HCT116 (cell line): Measurements from ENCODE around the gene FOXP2. TPM values are rescaled to one million over a fixed set of nuclear protein-coding genes. Genes with fewer than 3 reads are reported as not detected.

Source experiments
- ATAC-seq: fragments of 200-7000 bp; cut with Tn5 transposase; 2 replicates; pipeline ENCODE4 v1.9.1; 2020; ENCODE audit warnings: mild to moderate bottlenecking, moderate library complexity
- BruUV-seq: library from RNA; stranded (reverse); fragments of 400-500 nt; replicated peaks from 2 replicates; lab custom pipeline; 2021; lab: Mats Ljungman, UMichigan
- CTCF ChIA-PET: fragments of 300-600 bp; sonication (Branson Sonifier 250); formaldehyde crosslinking; loops from one replicate; lab custom pipeline; 2021; ENCODE audit warnings: antibody characterized with exemption; lab: Charles Lee
- POLR2A ChIA-PET: fragments of 300-600, 350-600 bp; sonication (Branson Sonifier 250); formaldehyde crosslinking; loops from one replicate; lab custom pipeline; 2021; ENCODE audit warnings: antibody characterized with exemption; lab: Charles Lee
- RAD21 ChIA-PET, 2 experiments: fragments of 300-600 bp; sonication (Branson Sonifier 250); formaldehyde crosslinking; loops; one replicate each; lab custom pipeline; 2023; ENCODE audit warnings: low total read pairs in 2 of 2; ENCODE audit not compliant: uncharacterized antibody in 2 of 2, unreplicated experiment in 2 of 2, low non-redundant PET in 1 of 2; lab: Charles Lee
- DNase-seq: peaks from one replicate; pipeline ENCODE4 v3.0.0-alpha.2; 2010; ENCODE audit warnings: low read depth, low spot score
- H2AFZ ChIP-seq: fragments of 200-600 bp; shearing (Covaris generic), sonication (generic); 2 replicates; pipeline ENCODE4 v1.6.1; 2017; ENCODE audit warnings: low read depth, mixed run types, mixed read lengths, antibody characterized with exemption, low read length; ENCODE audit not compliant: poor library complexity, severe bottlenecking
- H3K27ac ChIP-seq: 2 replicates; pipeline ENCODE4 v1.5.1; 2012; ENCODE audit warnings: low read depth, low read length
- H3K27me3 ChIP-seq: fragments of 200-600 bp; sonication (generic); 2 replicates; pipeline ENCODE4 v1.6.1; 2016; ENCODE audit warnings: mixed run types, low read length, mixed read lengths; ENCODE audit not compliant: insufficient read depth
- H3K36me3 ChIP-seq, 2 experiments: fragments of 200-500 bp in 1 of 2; fragments of 200-600 bp in 1 of 2; sonication (Bioruptor generic) in 1 of 2; sonication (generic) in 1 of 2; 2 replicates each; pipeline versions ENCODE4 v1.5.1 to v1.6.1; 2014 to 2016; ENCODE audit warnings: low read length in 2 of 2, inconsistent platforms in 1 of 2, mixed read lengths in 1 of 2, mixed run types in 1 of 2; ENCODE audit not compliant: insufficient read depth in 2 of 2, control insufficient read depth in 1 of 2
- H3K4me1 ChIP-seq, 2 experiments: fragments of 200-600 bp in 1 of 2; sonication (generic) in 1 of 2; 2 replicates each; pipeline versions ENCODE4 v1.5.1 to v1.6.1; 2012 to 2017; ENCODE audit warnings: low read length in 2 of 2, inconsistent platforms in 1 of 2, mild to moderate bottlenecking in 1 of 2, mixed read lengths in 1 of 2, mixed run types in 1 of 2, moderate library complexity in 1 of 2; ENCODE audit not compliant: insufficient read depth in 2 of 2, control insufficient read depth in 1 of 2
- H3K4me2 ChIP-seq: fragments of 200-600 bp; sonication (generic); 2 replicates; pipeline ENCODE4 v1.6.1; 2017; ENCODE audit warnings: mixed run types, low read length, mixed read lengths
- H3K4me3 ChIP-seq, 2 experiments: fragments of 200-600 bp in 1 of 2; sonication (generic) in 1 of 2; replicated peaks in 1 of 2; 2 replicates each; pipeline ENCODE4 v1.5.1; 2011 to 2016; ENCODE audit warnings: low read length in 2 of 2, control low read depth in 1 of 2, low read depth in 1 of 2, mild to moderate bottlenecking in 1 of 2, mixed read lengths in 1 of 2, mixed run types in 1 of 2
- H3K79me2 ChIP-seq: fragments of 200-600 bp; sonication (generic); 2 replicates; pipeline ENCODE4 v1.6.1; 2017; ENCODE audit warnings: mild to moderate bottlenecking, mixed run types, low read length, moderate library complexity, mixed read lengths; ENCODE audit not compliant: insufficient read depth
- H3K9ac ChIP-seq: fragments of 200-600 bp; sonication (generic); 2 replicates; pipeline ENCODE4 v1.6.1; 2016; ENCODE audit warnings: low read length, mixed read lengths
- H3K9me2 ChIP-seq: fragments of 200-600 bp; sonication (generic), shearing (Covaris generic); 2 replicates; pipeline ENCODE4 v1.6.1; 2017; ENCODE audit warnings: mixed run types, mild to moderate bottlenecking, moderate library complexity; ENCODE audit not compliant: insufficient read depth
- H3K9me3 ChIP-seq, 2 experiments: fragments of 200-500 bp in 1 of 2; fragments of 200-600 bp in 1 of 2; sonication (Bioruptor generic) in 1 of 2; sonication (generic) in 1 of 2; 2 replicates each; pipeline ENCODE4 v1.6.1; 2014 to 2017; ENCODE audit warnings: low read length in 2 of 2, mixed read lengths in 2 of 2, inconsistent platforms in 1 of 2, low read depth in 1 of 2, mild to moderate bottlenecking in 1 of 2, mixed run types in 1 of 2, moderate library complexity in 1 of 2; ENCODE audit not compliant: control insufficient read depth in 1 of 2, insufficient read depth in 1 of 2
- H4K20me1 ChIP-seq: fragments of 200-600 bp; sonication (generic), shearing (Covaris generic); 2 replicates; pipeline ENCODE4 v1.6.1; 2017; ENCODE audit warnings: mixed run types, mild to moderate bottlenecking, moderate library complexity; ENCODE audit not compliant: insufficient read depth
- CBX3 ChIP-seq: IDR thresholded peaks from 2 replicates; pipeline ENCODE4 v1.6.1; 2012; ENCODE audit warnings: low read depth
- CEBPB ChIP-seq: IDR thresholded peaks from 2 replicates; pipeline ENCODE4 v1.6.1; 2012; ENCODE audit warnings: low read depth
- CTCF ChIP-seq, 3 experiments: fragments of 200-600 bp in 1 of 3; sonication (generic) in 1 of 3; IDR thresholded peaks in 2 of 3; conservative IDR thresholded peaks in 1 of 3; 2 replicates each; pipeline ENCODE4 v1.5.1; 2012 to 2017; ENCODE audit warnings: low read depth in 2 of 3, low read length in 2 of 3, antibody characterized with exemption in 1 of 3, borderline replicate concordance in 1 of 3, control low read depth in 1 of 3, mild to moderate bottlenecking in 1 of 3, mixed read lengths in 1 of 3, mixed run types in 1 of 3, moderate library complexity in 1 of 3; ENCODE audit not compliant: insufficient read depth in 1 of 3
- EGR1 ChIP-seq: IDR thresholded peaks from 2 replicates; pipeline ENCODE4 v1.6.1; 2012; ENCODE audit warnings: low read depth
- ELF1 ChIP-seq: IDR thresholded peaks from 2 replicates; pipeline ENCODE4 v1.6.1; 2012; ENCODE audit warnings: low read depth, borderline replicate concordance
- EZH2phosphoT487 ChIP-seq: fragments of 200-600 bp; IDR thresholded peaks from 2 replicates; pipeline ENCODE4 v1.6.1; 2018; ENCODE audit warnings: antibody characterized with exemption, borderline replicate concordance
- FOSL1 ChIP-seq: IDR thresholded peaks from 2 replicates; pipeline ENCODE4 v1.6.1; 2012; ENCODE audit warnings: low read depth
- JUND ChIP-seq: IDR thresholded peaks from 2 replicates; pipeline ENCODE4 v1.6.1; 2012
- MAX ChIP-seq: IDR thresholded peaks from 2 replicates; pipeline ENCODE4 v1.6.1; 2012
- POLR2A ChIP-seq: IDR thresholded peaks from 2 replicates; pipeline ENCODE4 v1.7.0; 2011; ENCODE audit warnings: borderline replicate concordance; ENCODE audit not compliant: insufficient read depth, insufficient read length; ENCODE audit errors: extremely low read depth
- POLR2AphosphoS5 ChIP-seq: IDR thresholded peaks from 2 replicates; pipeline ENCODE4 v1.6.1; 2011; ENCODE audit warnings: mild to moderate bottlenecking, low read depth, low read length, moderate library complexity
- REST ChIP-seq: IDR thresholded peaks from 2 replicates; pipeline ENCODE4 v1.6.1; 2012; ENCODE audit warnings: low read depth
- SIN3A ChIP-seq: IDR thresholded peaks from 2 replicates; pipeline ENCODE4 v1.6.1; 2012; ENCODE audit warnings: low read depth
- SRF ChIP-seq: IDR thresholded peaks from 2 replicates; pipeline ENCODE4 v1.6.1; 2012; ENCODE audit warnings: low read depth
- TCF7L2 ChIP-seq: IDR thresholded peaks from 2 replicates; pipeline ENCODE4 v1.7.0; 2011; ENCODE audit warnings: borderline replicate concordance, inconsistent platforms; ENCODE audit not compliant: insufficient read depth, insufficient read length; ENCODE audit errors: extremely low read depth
- YY1 ChIP-seq: IDR thresholded peaks from 2 replicates; pipeline ENCODE4 v1.6.1; 2011; ENCODE audit warnings: low read length, low read depth, moderate library complexity, mild to moderate bottlenecking; ENCODE audit not compliant: insufficient replicate concordance; ENCODE audit errors: extremely low read depth
- ZBTB33 ChIP-seq: IDR thresholded peaks from 2 replicates; pipeline ENCODE4 v1.6.1; 2011; ENCODE audit warnings: mild to moderate bottlenecking, low read length, moderate library complexity; ENCODE audit not compliant: insufficient replicate concordance; ENCODE audit errors: extremely low read depth
- ZNF274 ChIP-seq: fragments of 200-500 bp; sonication (Bioruptor generic); IDR thresholded peaks from 2 replicates; pipeline ENCODE4 v1.6.1; 2014; ENCODE audit warnings: mild to moderate bottlenecking, low read depth, low read length, inconsistent platforms
- intact Hi-C: fragments of 100-400 bp; cut with micrococcal nuclease; formaldehyde crosslinking; loops from 2 replicates; pipeline ENCODE4 v1.10.0; 2022
- total RNA-seq: library from RNA; stranded (reverse); gene quantifications from one replicate; pipeline ENCODE4 v1.2.1, GENCODE V29; 2021; ENCODE audit not compliant: unreplicated experiment

FOXP2 gene
- total RNA-seq, 1 experiment from 2014 or later: 2.5 TPM

GRCh38 chr7:114426382-114426781 lies 11.8 kb downstream of the FOXP2 start:
- ChIA-PET POLR2A (interaction anchor here (1.1 kb wide), 1 partner anchor 12 kb away, joined by 3 read pairs; no protein-coding TSS in a partner anchor), CTCF (interaction anchor here (0.9 to 3.2 kb wide), 20 partner anchors 8 to 1424 kb away, joined by 3 to 27 read pairs (median 5); partner anchors contain the start of gene FOXP2), RAD21 (interaction anchor here (1.0 to 1.8 kb wide), 6 partner anchors 113 to 345 kb away, joined by 3 to 6 read pairs (median 4); no protein-coding TSS in a partner anchor)
- no peaks in the 10 kb centered on the region for H3K27me3 ChIP-seq
- DNase-seq: no peak
- no peaks in the 10 kb centered on the region for H3K36me3 ChIP-seq
- H3K9me3 ChIP-seq: no peaks in the 10 kb centered on the region
- H3K27ac ChIP-seq: no peak overlapping the region
- BruUV-seq: no TSS peak
- ATAC-seq: no peak
- H3K4me3 ChIP-seq: no peak overlapping the region
- no peaks in the 10 kb centered on the region for H3K9me2 ChIP-seq
- H2AFZ ChIP-seq: no peak overlapping the region
- H4K20me1 ChIP-seq: no peaks in the 10 kb centered on the region
- H3K79me2 ChIP-seq: no peaks in the 10 kb centered on the region
- intact Hi-C loops: loop anchor here (2.0 kb wide), 1 partner anchor 236 kb away; no protein-coding TSS in a partner anchor
- TF ChIP-seq REST (no peak), CBX3 (no peak), JUND (no peak), ELF1 (no peak), MAX (no peak), CTCF (IDR thresholded peaks at IDR 0.05 in 2 of 3, conservative IDR thresholded peaks at IDR 0.05 in 1 of 3; ENCODE audit: borderline replicate concordance in 1 of 3, insufficient read depth in 1 of 3, low read depth in 2 of 3, low read length in 2 of 3) (no peak), ZBTB33 (no peak), FOSL1 (no peak), SRF (no peak), TCF7L2 (no peak), ZNF274 (no peak), POLR2AphosphoS5 (no peak), EZH2phosphoT487 (no peak), SIN3A (no peak), CEBPB (no peak), EGR1 (no peak), YY1 (no peak), POLR2A (no peak)
- H3K4me2 ChIP-seq: no peak overlapping the region
- no peak overlapping the region for H3K9ac ChIP-seq
- no peaks in the 10 kb centered on the region for H3K4me1 ChIP-seq
